H1 (cell line): Measurements from ENCODE around the gene SEZ6. TPM values are rescaled to one million over a fixed set of nuclear protein-coding genes. Genes with fewer than 3 reads are reported as not detected.

Source experiments
- CTCF ChIA-PET: fragments of 300-600 bp; sonication (Branson Sonifier 250); formaldehyde crosslinking; loops from one replicate; lab custom pipeline; 2021; ENCODE audit not compliant: partially characterized antibody; lab: Charles Lee
- POLR2A ChIA-PET: fragments of 300-600 bp; sonication (Branson Sonifier 250); formaldehyde crosslinking; loops from one replicate; lab custom pipeline; 2021; ENCODE audit warnings: inconsistent platforms; ENCODE audit not compliant: partially characterized antibody; lab: Charles Lee
- DNase-seq, 2 experiments: peaks; one replicate each; pipeline versions ENCODE4 v3.0.0 to v3.0.0-alpha.2; 2010 to 2022; ENCODE audit warnings: low spot score in 2 of 2, low read depth in 1 of 2, mixed read lengths in 1 of 2
- FAIRE-seq: peaks from 2 replicates; lab custom pipeline; 2011; peaks lifted over from hg19 to GRCh38; lab: Jason Lieb, UNC
- H2AFZ ChIP-seq: 2 replicates; pipeline ENCODE4 v1.8.1; 2012; ENCODE audit warnings: low read length, inconsistent platforms
- H2AK5ac ChIP-seq: 2 replicates; pipeline ENCODE4 v1.6.1; 2013; ENCODE audit warnings: low read depth, low read length
- H2BK120ac ChIP-seq: replicated peaks from 2 replicates; pipeline ENCODE3; 2013; ENCODE audit warnings: low read depth, low read length, inconsistent platforms
- H2BK12ac ChIP-seq: 2 replicates; pipeline ENCODE4 v1.6.1; 2013; ENCODE audit warnings: low read depth, low read length
- H2BK15ac ChIP-seq: 2 replicates; pipeline ENCODE4 v1.6.1; 2013; ENCODE audit warnings: low read length
- H2BK20ac ChIP-seq: 2 replicates; pipeline ENCODE4 v1.6.1; 2013; ENCODE audit warnings: low read length
- H2BK5ac ChIP-seq: 2 replicates; pipeline ENCODE4 v1.6.1; 2013; ENCODE audit warnings: low read depth, low read length
- H3K14ac ChIP-seq: 2 replicates; pipeline ENCODE4 v1.6.1; 2013; ENCODE audit warnings: inconsistent platforms; ENCODE audit not compliant: insufficient read length
- H3K18ac ChIP-seq: 2 replicates; pipeline ENCODE4 v1.6.1; 2013; ENCODE audit warnings: low read length; ENCODE audit errors: extremely low read depth
- H3K23ac ChIP-seq: 2 replicates; pipeline ENCODE4 v1.6.1; 2013; ENCODE audit warnings: inconsistent platforms; ENCODE audit not compliant: insufficient read length
- H3K23me2 ChIP-seq: 2 replicates; pipeline ENCODE4 v1.6.1; 2013; ENCODE audit warnings: low read depth, low read length
- H3K27ac ChIP-seq: 2 replicates; pipeline ENCODE4 v1.6.1; 2011; ENCODE audit warnings: low read depth, low read length, inconsistent platforms
- H3K27me3 ChIP-seq, 4 experiments: replicated peaks in 1 of 4; 1 replicate in 1 of 4; 2 replicates in 3 of 4; pipeline versions ENCODE4 v1.6.1 to v1.8.1; 2011 to 2013; ENCODE audit warnings: low read length in 3 of 4, mild to moderate bottlenecking in 3 of 4, inconsistent platforms in 2 of 4, mixed read lengths in 2 of 4, moderate library complexity in 1 of 4; ENCODE audit not compliant: control insufficient read depth in 3 of 4, insufficient read depth in 3 of 4; ENCODE audit errors: extremely low read depth in 1 of 4
- H3K36me3 ChIP-seq, 4 experiments: 2 replicates each; pipeline versions ENCODE4 v1.6.1 to v1.8.1; 2011 to 2013; ENCODE audit warnings: mild to moderate bottlenecking in 4 of 4, low read length in 3 of 4, moderate library complexity in 2 of 4, control low read depth in 1 of 4, inconsistent platforms in 1 of 4; ENCODE audit not compliant: insufficient read depth in 4 of 4, control insufficient read depth in 2 of 4
- H3K4ac ChIP-seq: replicated peaks from 2 replicates; pipeline ENCODE3; 2013; ENCODE audit warnings: low read length, low read depth, mixed read lengths, inconsistent platforms; ENCODE audit not compliant: insufficient read length
- H3K4me1 ChIP-seq, 4 experiments: replicated peaks in 1 of 4; 1 replicate in 1 of 4; 2 replicates in 3 of 4; pipeline versions ENCODE4 v1.6.1 to v1.8.1; 2011 to 2013; ENCODE audit warnings: low read length in 3 of 4, inconsistent platforms in 2 of 4, mixed read lengths in 1 of 4; ENCODE audit not compliant: insufficient read depth in 4 of 4, control insufficient read depth in 3 of 4
- H3K4me2 ChIP-seq, 2 experiments: 2 replicates each; pipeline versions ENCODE4 v1.6.1 to v1.8.1; 2011 to 2013; ENCODE audit warnings: low read depth in 2 of 2, low read length in 2 of 2, control low read depth in 1 of 2, inconsistent platforms in 1 of 2, mild to moderate bottlenecking in 1 of 2; ENCODE audit not compliant: insufficient read depth in 1 of 2
- H3K4me3 ChIP-seq, 4 experiments: fragments of 200-600, 300-600 bp in 1 of 4; sonication (generic), shearing (Covaris generic), sonication (Bioruptor Twin) in 1 of 4; 2 replicates each; pipeline versions ENCODE4 v1.5.1 to v1.8.1; 2011 to 2016; ENCODE audit warnings: low read length in 4 of 4, low read depth in 3 of 4, control low read depth in 2 of 4, inconsistent platforms in 2 of 4, mild to moderate bottlenecking in 2 of 4, mixed read lengths in 1 of 4, moderate library complexity in 1 of 4; ENCODE audit not compliant: insufficient read depth in 2 of 4; ENCODE audit errors: extremely low read depth in 1 of 4
- H3K56ac ChIP-seq: replicated peaks from 2 replicates; pipeline ENCODE3; 2013; ENCODE audit warnings: low read depth, mild to moderate bottlenecking, mixed read lengths, low read length, inconsistent platforms; ENCODE audit not compliant: insufficient read length
- H3K79me1 ChIP-seq: 2 replicates; pipeline ENCODE4 v1.6.1; 2013; ENCODE audit warnings: low read depth, low read length, control low read depth
- H3K79me2 ChIP-seq, 2 experiments: 2 replicates each; pipeline versions ENCODE4 v1.6.1 to v1.8.1; 2012 to 2013; ENCODE audit warnings: low read length in 2 of 2, mild to moderate bottlenecking in 2 of 2, inconsistent platforms in 1 of 2; ENCODE audit not compliant: insufficient read depth in 2 of 2, control insufficient read depth in 1 of 2
- H3K9ac ChIP-seq, 4 experiments: replicated peaks in 1 of 4; 1 replicate in 1 of 4; 2 replicates in 3 of 4; pipeline versions ENCODE4 v1.6.1 to v1.8.1; 2011 to 2013; ENCODE audit warnings: low read depth in 3 of 4, low read length in 3 of 4, control low read depth in 2 of 4, mild to moderate bottlenecking in 2 of 4, moderate library complexity in 2 of 4, inconsistent platforms in 1 of 4; ENCODE audit errors: extremely low read depth in 1 of 4
- H3K9me3 ChIP-seq, 2 experiments: 2 replicates each; pipeline versions ENCODE4 v1.6.1 to v1.8.1; 2012 to 2013; ENCODE audit warnings: mild to moderate bottlenecking in 2 of 2, moderate library complexity in 2 of 2, control low read depth in 1 of 2, inconsistent platforms in 1 of 2, low read depth in 1 of 2, low read length in 1 of 2, mixed read lengths in 1 of 2; ENCODE audit not compliant: insufficient read depth in 2 of 2
- H4K20me1 ChIP-seq, 2 experiments: replicated peaks in 1 of 2; 2 replicates each; pipeline versions ENCODE3 to v1.8.1; 2011 to 2013; ENCODE audit warnings: inconsistent platforms in 2 of 2, low read length in 2 of 2, mild to moderate bottlenecking in 1 of 2; ENCODE audit not compliant: insufficient read depth in 2 of 2, control insufficient read depth in 1 of 2
- H4K5ac ChIP-seq: 2 replicates; pipeline ENCODE4 v1.6.1; 2013; ENCODE audit warnings: low read length, low read depth, mixed read lengths, inconsistent platforms; ENCODE audit not compliant: insufficient read length
- H4K8ac ChIP-seq: 2 replicates; pipeline ENCODE4 v1.8.0; 2013; ENCODE audit warnings: mild to moderate bottlenecking, moderate library complexity, low read length, inconsistent platforms; ENCODE audit not compliant: insufficient read depth; ENCODE audit errors: extremely low read depth
- H4K91ac ChIP-seq: replicated peaks from 2 replicates; pipeline ENCODE3; 2013; ENCODE audit warnings: low read length, mixed read lengths, inconsistent platforms; ENCODE audit not compliant: insufficient read length
- HDAC2 ChIP-seq, 2 experiments: fragments of 300-600 bp in 1 of 2; sonication (generic) in 1 of 2; IDR thresholded peaks; 2 replicates each; pipeline ENCODE4 v1.6.1; 2011 to 2012; ENCODE audit warnings: low read depth in 2 of 2, low read length in 2 of 2, mild to moderate bottlenecking in 2 of 2, moderate library complexity in 2 of 2, borderline replicate concordance in 1 of 2, inconsistent platforms in 1 of 2
- KDM1A ChIP-seq: fragments of 200-600, 300-600 bp; sonication (generic); IDR thresholded peaks from 2 replicates; pipeline ENCODE4 v1.7.1; 2016; ENCODE audit warnings: mild to moderate bottlenecking, low read length, borderline replicate concordance
- RFX5 ChIP-seq: IDR thresholded peaks from 2 replicates; pipeline ENCODE4 v1.6.1; 2011; ENCODE audit warnings: low read depth, low read length, improper control_type of control experiment, borderline replicate concordance
- WGBS, 2 experiments: shearing (Covaris generic) in 1 of 2; methylation state at CpG; one replicate each; pipeline versions ENCODE4 v1.1.6 to v1.1.7; 2013 to 2015; ENCODE audit warnings: low lambda C conversion rate in 2 of 2, mixed read lengths in 2 of 2, inconsistent platforms in 1 of 2, low coverage in 1 of 2, missing lambda C conversion rate in 1 of 2; ENCODE audit not compliant: insufficient replicate concordance in 2 of 2, insufficient coverage in 1 of 2, insufficient read length in 1 of 2; ENCODE audit errors: extremely low coverage in 1 of 2, missing lambda C conversion rate in 1 of 2; 5-methylcytosine and 5-hydroxymethylcytosine counted together
- polyA plus RNA-seq, 7 experiments: library from polyadenylated mRNA; depleted of rRNA in 3 of 7; stranded (reverse) in 5 of 7; unstranded in 2 of 7; fragments of >200 nt in 5 of 7; fragments of 200-250 nt in 2 of 7; gene quantifications; 1 replicate in 5 of 7; 2 replicates in 1 of 7; 4 replicates in 1 of 7; pipeline versions ENCODE4 v1.2.1 to v1.2.3, GENCODE V29; 2011 to 2013; ENCODE audit warnings: missing spikeins in 2 of 7, mixed read lengths in 2 of 7
- total RNA-seq: library from RNA; stranded (reverse); fragmentation: NEBNext Ultra II Directional; extraction: Animal tissue kit (Norgen Biotek cat#: 25700); gene quantifications from 2 replicates; pipeline ENCODE4 v1.2.1, GENCODE V29; 2021

SEZ6 gene
- total and polyA plus RNA-seq, 2 of the 8 experiments (the other 6 are each of a cell fraction or from before 2014, with no cell fraction given): 6.9 to 16.1 TPM

GRCh38 chr17:28968914-28969295, 36.9 kb downstream of the SEZ6 start:
- no peak overlapping the region for H2AFZ ChIP-seq
- no peak for DNase-seq
- peak overlapping the region; percentile 99 for H2BK20ac ChIP-seq
- H2BK15ac ChIP-seq: peak overlapping the region; percentile 10; the same call in 1 of the 2 replicates
- 59% methylated on average over 2 of the region's 2 CpGs; no CpG with 5 or more reads in 1 of the 2 experiments for WGBS, 2 experiments
- H4K5ac ChIP-seq: peak overlapping the region; percentile 14
- peak overlapping the region; percentile 3 to 55; a peak in 3 of 4 replicates for H3K4me2 ChIP-seq
- peak overlapping the region; percentile 91 for H4K91ac ChIP-seq
- no peaks in the 10 kb centered on the region for H3K23me2 ChIP-seq
- H3K18ac ChIP-seq: peak overlapping the region; percentile 39
- no peaks in the 10 kb centered on the region; a peak in 1 of 8 replicates for H3K36me3 ChIP-seq
- H3K4me3 ChIP-seq: peak overlapping the region in 1 of 4 experiments; percentile 6; a peak in 3 of 8 replicates
- no peak overlapping the region for H3K9ac ChIP-seq
- TF ChIP-seq HDAC2 (IDR thresholded peaks at IDR 0.05; ENCODE audit: borderline replicate concordance in 1 of 2, low read depth in 2 of 2, low read length in 2 of 2): 0 out of 4 replicates have a peak, but pooled peaks of 1 of the 2 experiments have one; percentile 26
- TF ChIP-seq RFX5: no peak
- peak; percentile 92 for TF ChIP-seq KDM1A
- H3K79me2 ChIP-seq: no peaks in the 10 kb centered on the region
- H4K8ac ChIP-seq: no peak overlapping the region
- no peaks in the 10 kb centered on the region for H3K9me3 ChIP-seq
- H2BK12ac ChIP-seq: peak overlapping the region; percentile 86
- H3K14ac ChIP-seq: no peak overlapping the region
- peak overlapping the region; percentile 58 for H2BK120ac ChIP-seq
- no peaks in the 10 kb centered on the region for H4K20me1 ChIP-seq
- ChIA-PET CTCF (interaction anchor here (0.7 to 9.1 kb wide), 26 partner anchors 9 to 211 kb away, joined by 3 to 207 read pairs (median 5); partner anchors contain the start of genes MYO18A and PIPOX), POLR2A (interaction anchor here (0.6 to 3.9 kb wide), 16 partner anchors 11 to 1712 kb away, joined by 3 to 20 read pairs (median 4); partner anchors contain the start of gene PIPOX)
- H3K4ac ChIP-seq: peak overlapping the region; percentile 22
- H3K23ac ChIP-seq: no peak overlapping the region
- H3K4me1 ChIP-seq: peaks cover 11 to 24% (median 17%) of the 10 kb centered on the region in 4 experiments
- FAIRE-seq: peak; percentile 24
- no peak overlapping the region for H3K56ac ChIP-seq
- H2BK5ac ChIP-seq: peak overlapping the region; percentile 89
- H3K79me1 ChIP-seq: no peaks in the 10 kb centered on the region
- H3K27me3 ChIP-seq: peaks cover 0 to under 1% (median 0%) of the 10 kb centered on the region in 4 experiments; a peak in 1 of 7 replicates
- H2AK5ac ChIP-seq: peak overlapping the region; percentile 18; the same call in 1 of the 2 replicates
- H3K27ac ChIP-seq: 0 out of 2 replicates have a peak overlapping the region, but pooled peaks have one; percentile 38
